PC-3 (cell line): ENCODE measurements around the gene NSUN3.

Experiments
- EZH2 ChIP-seq: fragments of 300-600 bp; sonication (generic); IDR thresholded peaks from one replicate; pipeline ENCODE4 v1.6.1; 2017; ENCODE audit warnings: antibody characterized with exemption, mild to moderate bottlenecking, low read length; ENCODE audit not compliant: unreplicated experiment
- EZH2phosphoT487 ChIP-seq: fragments of 300-600 bp; sonication (generic); IDR thresholded peaks from 2 replicates; pipeline ENCODE4 v1.6.1; 2018; ENCODE audit warnings: mild to moderate bottlenecking, antibody characterized with exemption, low read length, borderline replicate concordance
- TF ChIP-seq, protein P1 (sequence below): fragments of 300-600 bp; sonication (generic); conservative IDR thresholded peaks from 2 replicates; pipeline ENCODE4 v1.5.1; 2017; ENCODE audit warnings: antibody characterized with exemption, low read depth, mild to moderate bottlenecking, low read length

DNA sequence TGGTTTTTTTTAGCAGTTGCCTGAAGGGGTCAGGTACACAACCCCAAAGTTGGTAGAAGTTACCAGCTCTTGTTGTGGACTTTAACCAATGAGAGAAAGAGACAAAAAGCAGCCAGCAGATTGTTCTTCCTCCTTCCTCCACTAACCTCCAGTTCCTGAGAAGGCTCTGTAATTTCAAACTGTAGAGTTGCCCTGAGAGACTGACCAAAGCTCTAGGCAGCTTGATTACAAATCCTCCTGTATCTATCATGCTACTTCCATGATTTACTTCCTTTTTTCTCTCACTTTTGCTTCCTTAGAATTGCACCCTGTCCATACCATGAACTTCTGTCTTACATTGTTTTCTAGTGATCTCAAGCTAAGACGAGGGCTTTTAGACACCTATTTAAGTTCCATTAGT is 29.2 kb downstream of the NSUN3 start:
- TF ChIP-seq, protein P1, sequence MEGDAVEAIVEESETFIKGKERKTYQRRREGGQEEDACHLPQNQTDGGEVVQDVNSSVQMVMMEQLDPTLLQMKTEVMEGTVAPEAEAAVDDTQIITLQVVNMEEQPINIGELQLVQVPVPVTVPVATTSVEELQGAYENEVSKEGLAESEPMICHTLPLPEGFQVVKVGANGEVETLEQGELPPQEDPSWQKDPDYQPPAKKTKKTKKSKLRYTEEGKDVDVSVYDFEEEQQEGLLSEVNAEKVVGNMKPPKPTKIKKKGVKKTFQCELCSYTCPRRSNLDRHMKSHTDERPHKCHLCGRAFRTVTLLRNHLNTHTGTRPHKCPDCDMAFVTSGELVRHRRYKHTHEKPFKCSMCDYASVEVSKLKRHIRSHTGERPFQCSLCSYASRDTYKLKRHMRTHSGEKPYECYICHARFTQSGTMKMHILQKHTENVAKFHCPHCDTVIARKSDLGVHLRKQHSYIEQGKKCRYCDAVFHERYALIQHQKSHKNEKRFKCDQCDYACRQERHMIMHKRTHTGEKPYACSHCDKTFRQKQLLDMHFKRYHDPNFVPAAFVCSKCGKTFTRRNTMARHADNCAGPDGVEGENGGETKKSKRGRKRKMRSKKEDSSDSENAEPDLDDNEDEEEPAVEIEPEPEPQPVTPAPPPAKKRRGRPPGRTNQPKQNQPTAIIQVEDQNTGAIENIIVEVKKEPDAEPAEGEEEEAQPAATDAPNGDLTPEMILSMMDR, result no peak
- no peak for TF ChIP-seq EZH2
- TF ChIP-seq EZH2phosphoT487, result no peak
